LNCaP clone FGC (cell line): ENCODE measurements around the gene OR13J1.

Experiments used
- DNase-seq: peaks from one replicate; pipeline ENCODE4 v3.0.0-alpha.2; 2011; ENCODE audit warnings: low read depth
- H3K4me3 ChIP-seq: 2 replicates; pipeline ENCODE4 v1.5.1; 2011; ENCODE audit warnings: mild to moderate bottlenecking, low read depth, low read length, control low read depth
- CTCF ChIP-seq: IDR thresholded peaks from 2 replicates; pipeline ENCODE4 v1.5.1; 2012; ENCODE audit warnings: mild to moderate bottlenecking; ENCODE audit not compliant: control insufficient read depth, insufficient read depth; ENCODE audit errors: extremely low read depth

Gene OR13J1

GRCh38 chr9:35882263-35882848 lies 12.2 kb upstream of the OR13J1 start:
- peak; percentile 44 for DNase-seq
- H3K4me3 ChIP-seq: no peak overlapping the region
- TF ChIP-seq CTCF: peak; percentile 97

- DNase-seq: no peak
- no peak overlapping the region for H3K4me3 ChIP-seq
- TF ChIP-seq CTCF: no peak
Observed at GRCh38 chr9:35872505-35872904, 2.3 kb upstream of the OR13J1 start.

GRCh38 chr9:35871545-35871944 lies 1.3 kb upstream of the OR13J1 start:
- no peak for TF ChIP-seq CTCF
- peak; percentile 42 for DNase-seq
- no peak overlapping the region for H3K4me3 ChIP-seq

GRCh38 chr9:35869621-35870216 lies 482 bp downstream of the OR13J1 start:
- no peak for DNase-seq
- H3K4me3 ChIP-seq: no peak overlapping the region
- no peak for TF ChIP-seq CTCF

GRCh38 chr9:35868933-35869332 lies 1.3 kb downstream of the OR13J1 start:
- no peak overlapping the region for H3K4me3 ChIP-seq
- no peak for DNase-seq
- TF ChIP-seq CTCF: no peak

GRCh38 chr9:35867538-35867937 lies 2.7 kb downstream of the OR13J1 start:
- no peak for DNase-seq
- H3K4me3 ChIP-seq: no peak overlapping the region
- no peak for TF ChIP-seq CTCF
